SK-N-MC (cell line): ENCODE results near the gene CD27.

Source experiments
- DNase-seq: peaks from one replicate; pipeline ENCODE4 v3.0.0-alpha.2; 2011; ENCODE audit warnings: low read depth, low spot score
- H3K27ac ChIP-seq: fragments of 200-600 bp; sonication (generic); 2 replicates; pipeline ENCODE4 v1.5.1; 2016; ENCODE audit warnings: mixed run types
- H3K36me3 ChIP-seq: fragments of 200-600 bp; sonication (generic); 2 replicates; pipeline ENCODE4 v1.6.1; 2017; ENCODE audit warnings: antibody characterized with exemption, low read length, mixed read lengths; ENCODE audit not compliant: insufficient read depth
- H3K4me3 ChIP-seq: fragments of 200-600 bp; sonication (generic); 2 replicates; pipeline ENCODE4 v1.5.1; 2016
- H3K9ac ChIP-seq: fragments of 200-600 bp; sonication (generic); 2 replicates; pipeline ENCODE4 v1.8.0; 2017; ENCODE audit warnings: mixed run types, mixed read lengths; ENCODE audit not compliant: insufficient read length
- H3K9me3 ChIP-seq: fragments of 200-600 bp; sonication (generic); 2 replicates; pipeline ENCODE4 v1.6.1; 2017; ENCODE audit warnings: low read depth, mild to moderate bottlenecking, antibody characterized with exemption, low read length, moderate library complexity, mixed read lengths
- EZH2 ChIP-seq: fragments of 200-600 bp; sonication (generic); IDR thresholded peaks from one replicate; pipeline ENCODE4 v1.6.1; 2017; ENCODE audit warnings: antibody characterized with exemption
- FOXP2 ChIP-seq: optimal IDR thresholded peaks from 2 replicates; pipeline ENCODE3; 2011; ENCODE audit warnings: mild to moderate bottlenecking, moderate library complexity; ENCODE audit not compliant: insufficient read depth; ENCODE audit errors: extremely low read length, control extremely low read depth
- POLR2AphosphoS5 ChIP-seq: IDR thresholded peaks from 2 replicates; pipeline ENCODE4 v1.6.1; 2012; ENCODE audit warnings: mild to moderate bottlenecking, low read depth, low read length, borderline replicate concordance

Gene CD27

DNA sequence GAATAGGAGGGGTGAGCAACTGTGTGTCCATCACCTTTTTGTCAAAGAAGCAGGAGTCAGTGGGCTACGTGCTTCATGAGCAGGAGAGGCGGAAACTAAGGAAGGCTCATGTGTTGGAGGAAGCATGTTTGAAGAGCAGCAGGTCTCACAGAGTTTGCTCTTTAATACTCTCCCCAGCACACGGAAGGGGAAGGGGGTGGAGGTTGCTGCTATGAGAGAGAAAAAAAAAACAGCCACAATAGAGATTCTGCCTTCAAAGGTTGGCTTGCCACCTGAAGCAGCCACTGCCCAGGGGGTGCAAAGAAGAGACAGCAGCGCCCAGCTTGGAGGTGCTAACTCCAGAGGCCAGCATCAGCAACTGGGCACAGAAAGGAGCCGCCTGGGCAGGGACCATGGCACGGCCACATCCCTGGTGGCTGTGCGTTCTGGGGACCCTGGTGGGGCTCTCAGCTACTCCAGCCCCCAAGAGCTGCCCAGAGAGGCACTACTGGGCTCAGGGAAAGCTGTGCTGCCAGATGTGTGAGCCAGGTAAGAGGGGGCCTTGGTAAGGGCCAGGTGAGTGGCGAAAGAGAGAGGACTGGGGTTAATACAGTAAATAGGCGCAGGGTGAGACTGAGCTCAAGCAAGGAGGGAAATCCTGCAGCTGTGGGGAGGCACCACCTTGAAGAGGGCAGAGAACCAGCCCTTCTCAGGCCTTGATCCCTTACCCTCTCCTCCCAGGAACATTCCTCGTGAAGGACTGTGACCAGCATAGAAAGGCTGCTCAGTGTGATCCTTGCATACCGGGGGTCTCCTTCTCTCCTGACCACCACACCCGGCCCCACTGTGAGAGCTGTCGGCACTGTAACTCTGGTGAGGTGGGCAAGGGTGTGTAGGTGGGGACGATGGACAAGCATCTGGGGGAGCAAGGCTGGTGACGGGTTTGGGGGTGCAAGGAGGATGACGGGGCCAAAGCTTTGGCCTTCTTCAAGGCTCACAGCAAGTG, at the start of gene CD27:
CD27 (plus strand) TSS at position 252 of the 985 bp plus-strand sequence; CDS start at position 393, 141 bp downstream.
- Histone ChIP-seq H3K9ac (no peak within 1 kb of the TSS), H3K27ac (no peak within 1 kb of the TSS)

GRCh38 chr12:6396031-6396430, 48.7 kb upstream of the CD27 start:
- TF ChIP-seq POLR2AphosphoS5, result no peak
- TF ChIP-seq FOXP2, result no peak
- no peak for TF ChIP-seq EZH2
- Histone ChIP-seq H3K9me3 (no peaks in the 10 kb centered on the region), H3K9ac (no peak overlapping the region), H3K27ac (no peak overlapping the region), H3K36me3 (no peaks in the 10 kb centered on the region), H3K4me3 (no peak overlapping the region)
- no peak for DNase-seq

More for the DNA sequence above, at the start of gene CD27:
- no peak within 1 kb of the TSS for H3K4me3 ChIP-seq
- no peaks in the 10 kb centered on the region for H3K36me3 ChIP-seq
- no peak for DNase-seq
- H3K9me3 ChIP-seq, result no peaks in the 10 kb centered on the region
- TF ChIP-seq POLR2AphosphoS5, result no peak
- TF ChIP-seq FOXP2, result no peak
- TF ChIP-seq EZH2, result no peak

DNA sequence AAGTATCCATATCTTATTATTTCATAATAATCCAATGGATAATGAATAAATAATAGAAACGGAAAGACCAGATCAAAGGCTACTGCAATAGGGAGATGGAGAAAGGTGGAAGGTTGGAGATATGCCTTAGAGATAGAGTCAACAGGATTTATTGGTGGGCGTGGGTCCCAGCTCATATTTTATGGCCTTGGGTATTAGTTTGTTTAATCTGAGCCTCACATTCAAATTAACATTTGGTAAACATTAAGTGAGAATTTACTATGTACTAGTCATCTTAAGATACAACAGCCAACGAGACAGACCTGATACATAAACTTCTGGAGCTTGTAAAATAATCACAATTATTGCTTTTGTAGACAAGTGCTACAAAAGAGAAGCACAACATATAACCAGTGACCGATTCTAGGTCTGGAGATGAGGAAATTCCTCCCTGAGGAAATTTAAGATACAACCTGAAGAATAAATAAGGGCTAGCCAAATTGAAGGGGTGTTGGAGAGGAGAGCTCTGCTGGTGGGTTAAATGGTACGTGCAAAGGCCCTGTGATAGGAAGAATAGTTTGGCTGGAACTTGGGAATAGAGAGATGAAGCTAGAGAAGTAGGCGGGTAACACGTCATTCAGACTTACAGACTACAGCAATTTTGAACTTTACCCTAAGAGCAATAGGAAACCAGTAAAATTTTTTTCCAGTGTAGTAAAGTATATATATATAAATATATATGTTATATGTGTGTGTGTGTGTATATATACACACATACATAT, 44.7 kb upstream of the CD27 start:
- Histone ChIP-seq H3K4me3 (no peak overlapping the region), H3K9ac (no peak overlapping the region), H3K9me3 (no peaks in the 10 kb centered on the region), H3K27ac (no peak overlapping the region), H3K36me3 (no peaks in the 10 kb centered on the region)
- TF ChIP-seq POLR2AphosphoS5 (no peak), FOXP2 (no peak), EZH2 (no peak)
- no peak for DNase-seq

- TF ChIP-seq EZH2, result no peak
- TF ChIP-seq FOXP2, result no peak
- TF ChIP-seq POLR2AphosphoS5, result no peak
- Histone ChIP-seq H3K9me3 (no peaks in the 10 kb centered on the region), H3K9ac (no peak overlapping the region), H3K27ac (no peak overlapping the region), H3K36me3 (no peaks in the 10 kb centered on the region), H3K4me3 (no peak overlapping the region)
- no peak for DNase-seq
Measured at GRCh38 chr12:6404390-6404789, 40.4 kb upstream of the CD27 start.

GRCh38 chr12:6405963-6406362, 38.8 kb upstream of the CD27 start:
- TF ChIP-seq EZH2 (no peak), POLR2AphosphoS5 (no peak), FOXP2 (no peak)
- Histone ChIP-seq H3K4me3 (no peak overlapping the region), H3K27ac (no peak overlapping the region)

DNA sequence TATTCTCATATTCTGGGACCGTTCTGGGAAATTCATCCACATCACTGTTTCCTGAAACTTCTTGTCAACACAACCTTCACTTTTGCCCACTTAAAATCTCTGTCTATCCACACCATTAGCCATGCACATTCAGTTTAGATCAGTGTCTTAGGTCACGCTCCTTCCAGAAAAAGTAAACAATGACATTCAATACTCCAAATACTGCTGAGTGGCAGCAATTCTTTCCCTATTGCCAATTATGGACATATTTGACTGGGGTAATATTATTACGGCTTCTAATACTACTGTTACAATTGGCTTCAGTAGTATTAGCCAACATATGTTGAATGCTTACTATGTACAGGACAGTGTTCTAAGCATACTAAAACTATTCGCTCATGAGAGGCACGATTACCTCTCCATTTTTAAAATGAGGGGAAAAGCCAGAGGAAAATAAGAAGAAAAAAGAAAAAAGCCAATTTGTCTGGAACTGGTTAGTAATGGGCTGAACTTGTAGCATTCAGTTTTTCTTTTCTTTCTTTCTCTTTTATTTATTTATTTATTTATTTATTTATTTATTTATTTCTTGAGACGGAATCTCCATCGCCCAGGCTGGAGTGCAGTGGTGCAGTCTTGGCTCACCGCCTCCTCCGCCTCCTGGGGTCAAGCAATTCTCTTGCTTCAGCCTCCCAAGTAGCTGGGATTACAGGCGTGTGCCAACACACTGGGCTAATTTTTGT, 37.4 kb upstream of the CD27 start:
- TF ChIP-seq EZH2 (no peak), FOXP2 (no peak), POLR2AphosphoS5 (no peak)
- Histone ChIP-seq H3K9me3 (no peaks in the 10 kb centered on the region), H3K36me3 (no peaks in the 10 kb centered on the region), H3K4me3 (no peak overlapping the region), H3K9ac (no peak overlapping the region), H3K27ac (no peak overlapping the region)
- DNase-seq, result no peak

More at GRCh38 chr12:6405963-6406362, 38.8 kb upstream of the CD27 start:
- Histone ChIP-seq H3K36me3 (no peaks in the 10 kb centered on the region), H3K9me3 (no peaks in the 10 kb centered on the region), H3K9ac (no peak overlapping the region)
- no peak for DNase-seq

GRCh38 chr12:6416596-6416995, 28.2 kb upstream of the CD27 start:
- Histone ChIP-seq H3K9ac (no peak overlapping the region), H3K27ac (no peak overlapping the region), H3K9me3 (no peaks in the 10 kb centered on the region), H3K4me3 (no peak overlapping the region), H3K36me3 (no peaks in the 10 kb centered on the region)
- no peak for DNase-seq
- TF ChIP-seq FOXP2 (no peak), POLR2AphosphoS5 (no peak), EZH2 (no peak)
